Measurements from ENCODE around the gene RECQL.
"Not testable (repeated sequence)": the region's sequence is repeated elsewhere in the genome, so short reads cannot be mapped to it uniquely, and the experiment has no call there.

RECQL gene

GRCh38 chr12:21500786-21501257 is 613 bp downstream of the RECQL start:
- ATAC-seq = no peak

GRCh38 chr12:21499765-21500164 is 1.7 kb downstream of the RECQL start:
- ATAC-seq = no peak

DNA sequence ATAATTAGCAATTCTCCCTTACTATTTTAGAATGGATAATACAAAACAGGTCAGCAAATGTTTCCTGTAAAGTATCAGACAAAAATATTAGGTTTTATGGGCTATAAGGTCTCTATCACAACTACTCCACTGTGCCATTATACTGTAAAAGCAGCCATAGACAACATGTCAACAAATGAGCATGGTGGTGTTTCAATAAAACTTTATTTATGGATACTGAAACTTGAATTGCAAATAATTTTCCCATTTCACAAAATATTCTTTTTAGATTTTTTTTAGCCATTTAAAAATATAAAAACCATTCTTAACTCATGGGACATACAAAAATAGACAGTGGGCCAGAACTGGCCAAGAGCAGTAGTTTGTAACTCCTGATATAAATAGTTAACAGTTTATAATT is 15.4 kb downstream of the RECQL start:
- ATAC-seq = no peak

DNA sequence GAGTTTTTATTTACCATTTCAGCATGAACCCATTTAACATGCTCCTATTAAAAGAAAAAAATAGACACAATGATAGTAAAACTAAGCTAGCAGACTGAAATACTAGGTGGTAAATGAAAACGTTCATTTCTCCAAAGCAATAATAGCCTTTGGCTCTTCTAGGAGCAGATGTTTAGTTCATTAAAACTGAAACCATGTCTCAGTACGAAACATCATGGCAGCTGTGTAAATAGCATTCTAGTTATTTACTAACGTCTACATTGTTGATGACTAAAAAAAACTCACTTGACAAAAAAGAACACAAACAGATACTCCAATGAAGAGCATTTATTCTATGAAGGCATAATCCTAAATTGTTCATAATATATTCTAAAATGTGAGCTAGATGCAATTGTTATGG is 17.9 kb downstream of the RECQL start:
- ATAC-seq = no peak

GRCh38 chr12:21478756-21479455 is 22.5 kb downstream of the RECQL start:
- no peak for ATAC-seq

GRCh38 chr12:21476949-21477348 is 24.5 kb downstream of the RECQL start:
- peak; percentile 72 to 85 for ATAC-seq

- ATAC-seq = no peak
Measured at GRCh38 chr12:21475552-21475951, 25.9 kb downstream of the RECQL start.

- ATAC-seq = no peak
Measured at GRCh38 chr12:21472197-21472823, 29.1 kb downstream of the RECQL start.

DNA sequence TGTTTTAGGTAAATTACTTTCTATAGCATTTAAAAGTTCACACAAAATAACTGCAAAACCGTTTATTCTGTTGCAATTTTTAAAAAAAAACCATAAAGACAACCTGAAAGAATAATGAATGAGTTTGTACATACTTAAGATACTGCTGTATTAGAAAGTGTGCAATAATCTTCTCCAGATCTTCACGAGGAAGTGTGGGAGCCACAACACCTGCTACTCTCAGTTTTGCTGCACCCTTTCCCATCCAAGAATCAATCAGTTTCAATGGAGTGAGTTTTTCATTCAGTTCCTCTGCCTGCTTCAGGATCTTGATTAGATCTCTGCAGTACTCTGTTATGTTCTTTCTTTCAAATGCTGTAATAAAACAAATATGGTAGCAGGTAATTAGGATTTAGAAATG is 30.1 kb downstream of the RECQL start:
- no peak for ATAC-seq

- ATAC-seq = not testable (repeated sequence)
Measured at GRCh38 chr12:21467334-21467733, 34.1 kb downstream of the RECQL start.

DNA sequence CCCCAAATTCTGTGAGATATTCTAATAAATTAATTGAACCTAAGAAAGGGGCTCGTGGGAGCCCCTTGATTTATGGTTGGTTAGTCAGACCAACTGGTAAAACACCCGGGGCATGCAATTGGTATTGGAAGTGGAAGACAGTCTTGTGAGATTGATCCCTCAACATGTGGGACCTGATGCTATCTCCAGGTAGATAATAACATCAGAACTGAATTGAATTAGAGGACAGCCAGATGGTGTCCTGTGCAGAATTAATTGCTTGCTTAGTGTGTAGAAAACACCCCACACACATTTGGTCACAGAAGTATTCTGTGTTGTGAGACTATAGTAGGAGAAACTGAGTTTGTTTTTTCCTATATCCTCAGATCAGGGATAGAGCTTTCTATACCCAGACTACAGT is 42.0 kb downstream of the RECQL start:
- no peak for ATAC-seq

GRCh38 chr12:21456291-21456780 is 45.1 kb downstream of the RECQL start:
- peak; percentile 78 to 80 for ATAC-seq

DNA sequence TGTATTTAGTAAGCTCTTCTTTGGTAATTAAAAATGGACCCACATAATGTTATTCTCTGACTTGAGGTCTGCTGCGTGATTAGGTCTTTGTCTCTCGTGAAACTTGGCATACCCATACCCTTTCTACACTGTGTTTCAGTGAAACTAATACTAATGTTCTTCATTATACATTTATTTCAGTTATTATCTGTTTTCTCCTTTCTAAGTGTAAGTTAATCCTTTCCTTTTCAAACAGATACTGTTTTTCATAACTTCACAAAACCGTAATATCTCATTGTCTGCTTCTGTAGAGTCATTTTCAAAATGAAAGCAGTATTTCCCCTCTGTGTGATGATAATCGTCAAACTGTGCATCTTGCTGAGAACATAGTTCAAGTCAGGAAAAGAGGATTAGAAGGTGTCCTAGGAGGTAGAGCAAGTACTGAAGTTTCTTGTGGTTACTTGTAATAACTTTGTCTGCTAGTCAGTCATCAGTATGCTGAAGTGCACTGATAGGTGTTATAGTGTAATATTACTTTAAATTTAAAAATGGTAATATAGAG is 48.1 kb downstream of the RECQL start:
- ATAC-seq = peak; percentile 52 to 65

- no peak for ATAC-seq
Measured at GRCh38 chr12:21451529-21451928, 49.9 kb downstream of the RECQL start.

GRCh38 chr12:21444193-21445146 is 57.0 kb downstream of the RECQL start:
- ATAC-seq = no peak

GRCh38 chr12:21439347-21439746 is 62.1 kb downstream of the RECQL start:
- no peak for ATAC-seq

DNA sequence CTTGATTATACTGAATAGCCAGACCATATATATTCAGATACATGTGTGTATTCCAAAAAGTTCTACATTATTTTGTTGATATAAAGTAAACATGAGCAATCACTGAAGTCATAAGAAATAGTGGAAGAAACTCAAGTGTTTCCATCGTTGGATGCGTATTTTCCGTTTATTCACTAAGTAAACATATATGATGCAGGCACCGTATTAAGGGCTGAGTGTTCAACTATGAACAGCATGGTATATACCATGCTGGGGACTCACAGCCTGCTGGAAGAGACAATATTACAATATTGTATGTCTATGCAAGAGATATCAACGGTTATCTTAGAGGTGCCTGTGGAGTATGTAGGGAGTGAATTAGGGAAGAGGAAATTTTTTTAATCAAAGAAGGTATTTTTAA is 62.8 kb downstream of the RECQL start:
- no peak for ATAC-seq

- no peak for ATAC-seq
Measured at GRCh38 chr12:21434699-21435098, 66.7 kb downstream of the RECQL start.

DNA sequence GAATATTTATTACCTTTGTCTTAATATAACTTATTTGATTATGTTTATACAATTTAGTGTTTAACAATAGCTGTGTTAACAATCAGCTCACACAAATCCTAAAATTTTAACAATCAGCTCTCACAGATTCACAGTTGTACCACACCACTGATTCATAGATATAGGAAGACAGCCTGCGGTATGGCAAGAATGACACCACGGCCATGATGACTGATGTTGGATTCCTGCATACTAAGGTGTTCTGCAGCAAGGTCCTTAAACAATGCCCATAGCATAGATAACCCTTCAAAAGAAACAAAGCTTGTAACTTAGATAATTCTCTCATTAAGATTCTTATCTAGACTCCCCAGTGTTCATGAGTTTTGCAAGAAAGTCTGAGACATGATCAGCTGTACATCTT is 67.9 kb downstream of the RECQL start:
- no peak for ATAC-seq

GRCh38 chr12:21429994-21430393 is 71.4 kb downstream of the RECQL start:
- no peak for ATAC-seq

- ATAC-seq = no peak
Measured at GRCh38 chr12:21428241-21428640, 73.2 kb downstream of the RECQL start.

DNA sequence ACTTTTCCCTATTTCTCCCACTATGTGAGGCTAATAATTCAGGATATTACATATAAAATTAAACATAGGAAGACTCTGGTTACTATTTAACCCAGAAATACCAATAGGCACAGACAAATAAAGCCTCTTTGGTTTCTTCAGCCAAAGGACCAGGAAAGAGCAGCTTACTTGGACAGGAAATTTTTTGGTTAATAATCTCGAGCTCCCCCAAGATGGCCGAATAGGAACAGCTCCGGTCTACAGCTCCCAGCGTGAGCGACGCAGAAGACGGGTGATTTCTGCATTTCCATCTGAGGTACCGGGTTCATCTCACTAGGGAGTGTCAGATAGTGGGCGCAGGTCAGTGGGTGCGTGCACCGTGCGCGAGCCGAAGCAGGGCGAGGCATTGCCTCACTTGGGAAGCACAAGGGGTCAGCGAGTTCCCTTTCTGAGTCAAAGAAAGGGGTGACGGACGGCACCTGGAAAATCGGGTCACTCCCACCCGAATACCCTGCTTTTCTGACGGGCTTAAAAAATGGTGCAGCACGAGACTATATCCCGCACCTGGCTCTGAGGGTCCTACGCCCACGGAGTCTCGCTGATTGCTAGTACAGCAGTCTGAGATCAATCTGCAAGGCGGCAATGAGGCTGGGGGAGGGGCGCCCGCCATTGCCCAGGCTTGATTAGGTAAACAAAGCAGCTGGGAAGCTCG is 82.3 kb downstream of the RECQL start:
- ATAC-seq = not testable (repeated sequence)
